Gastroesophageal sphincter (tissue), 4 donors: ENCODE measurements around the gene GATC. TPM values are rescaled to one million over a fixed set of nuclear protein-coding genes. Genes with fewer than 3 reads are reported as not detected.
"Not testable (repeated sequence)": the region's sequence is repeated elsewhere in the genome, so short reads cannot be mapped to it uniquely, and the experiment has no call there.

ENCODE experiments used
- ATAC-seq: fragments of 150-250 bp; one replicate; pipeline ENCODE4 v1.9.1; 2016; ENCODE audit warnings: mild to moderate bottlenecking, moderate library complexity
- H3K27ac ChIP-seq, 4 donors: fragments of 200-600 bp; sonication (generic) in 3 of 4; 1 replicate in 3 of 4; 2 replicates in 1 of 4; pipeline ENCODE4 v1.5.1; 2016 to 2019
- H3K27me3 ChIP-seq: fragments of 200-600 bp; sonication (generic); one replicate; pipeline ENCODE4 v1.5.1; 2019
- H3K36me3 ChIP-seq, 2 donors: fragments of 200-600 bp; sonication (generic); one replicate each; pipeline ENCODE4 v1.5.1; 2019; ENCODE audit warnings: control low read depth in 1 of 2
- H3K4me1 ChIP-seq, 3 donors: fragments of 200-600 bp; sonication (generic); 1 replicate in 2 of 3; 2 replicates in 1 of 3; pipeline ENCODE4 v1.5.1; 2016 to 2019; ENCODE audit warnings: control low read depth in 2 of 3
- H3K4me3 ChIP-seq, 2 donors: fragments of 200-600 bp; sonication (generic); one replicate each; pipeline ENCODE4 v1.5.1; 2019; ENCODE audit warnings: mild to moderate bottlenecking in 1 of 2, moderate library complexity in 1 of 2
- H3K9me3 ChIP-seq, 3 donors: fragments of 200-600 bp; sonication (generic); one replicate each; pipeline ENCODE4 v1.5.1; 2017 to 2019; ENCODE audit warnings: control low read depth in 2 of 3
- EP300 ChIP-seq: sonication (generic); formaldehyde crosslinking; IDR thresholded peaks from one replicate; pipeline ENCODE4 v1.6.1; 2017; ENCODE audit warnings: antibody characterized with exemption, mild to moderate bottlenecking
- POLR2A ChIP-seq, 2 donors: fragments of 450-650 bp; IDR thresholded peaks; one replicate each; pipeline ENCODE4 v1.6.1; 2017; ENCODE audit warnings: antibody characterized with exemption in 2 of 2, mild to moderate bottlenecking in 2 of 2, moderate library complexity in 1 of 2
- POLR2AphosphoS5 ChIP-seq: sonication (generic); formaldehyde crosslinking; IDR thresholded peaks from one replicate; pipeline ENCODE4 v1.6.1; 2017; ENCODE audit warnings: antibody characterized with exemption
- WGBS, 2 donors: methylation state at CpG; one replicate each; pipeline ENCODE4 v1.1.5; 2018; ENCODE audit warnings: low coverage in 1 of 2; 5-methylcytosine and 5-hydroxymethylcytosine counted together
- total RNA-seq, 4 donors: library from RNA; depleted of rRNA; stranded (reverse); fragments of >200 nt; gene quantifications; one replicate each; pipeline ENCODE4 v1.1.0, GENCODE V29; 2016
- TF ChIP-seq, protein P1 (sequence below), 4 experiments: fragments of 200-600 bp in 2 of 4; fragments of 450-650 bp in 2 of 4; sonication (generic) in 1 of 4; IDR thresholded peaks; one replicate each; pipeline ENCODE4 v1.5.1; 2017 to 2019; ENCODE audit warnings: antibody characterized with exemption in 4 of 4, mild to moderate bottlenecking in 2 of 4, moderate library complexity in 2 of 4

GATC gene
- total RNA-seq, 4 donors from 2014 or later = 20.0 to 26.0 (median 23.2) TPM

DNA sequence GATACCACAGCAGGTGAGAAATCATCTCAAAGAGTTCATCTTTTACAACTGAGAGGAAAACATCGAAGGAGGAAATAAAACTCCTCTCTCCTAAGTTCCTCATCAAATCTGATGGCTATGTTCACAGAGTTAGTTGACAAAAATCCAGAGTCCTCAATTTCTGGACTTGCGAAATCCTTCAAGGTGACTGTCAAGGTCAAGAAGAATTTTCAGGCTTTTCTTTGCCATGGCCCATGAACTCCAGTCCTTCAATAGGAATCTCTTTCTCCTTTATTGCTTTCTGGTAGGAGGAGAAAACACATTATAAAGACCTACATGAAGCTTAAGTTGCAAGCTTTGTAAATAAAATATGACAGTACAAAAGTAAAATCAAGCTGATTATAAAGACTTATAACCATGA lies 1.6 kb upstream of the GATC start:
- Histone ChIP-seq H3K36me3 (peaks cover 0 to 53% of the 10 kb centered on the region in 2 donors), H3K27me3 (no peaks in the 10 kb centered on the region), H3K4me1 (peaks cover 3 to 55% (median 14%) of the 10 kb centered on the region in 3 donors), H3K4me3 (no peak overlapping the region), H3K27ac (no peak overlapping the region), H3K9me3 (no peaks in the 10 kb centered on the region)
- TF ChIP-seq EP300 (no peak), POLR2A (IDR thresholded peaks at IDR 0.05) (no peak), POLR2AphosphoS5 (no peak)
- TF ChIP-seq, protein P1, sequence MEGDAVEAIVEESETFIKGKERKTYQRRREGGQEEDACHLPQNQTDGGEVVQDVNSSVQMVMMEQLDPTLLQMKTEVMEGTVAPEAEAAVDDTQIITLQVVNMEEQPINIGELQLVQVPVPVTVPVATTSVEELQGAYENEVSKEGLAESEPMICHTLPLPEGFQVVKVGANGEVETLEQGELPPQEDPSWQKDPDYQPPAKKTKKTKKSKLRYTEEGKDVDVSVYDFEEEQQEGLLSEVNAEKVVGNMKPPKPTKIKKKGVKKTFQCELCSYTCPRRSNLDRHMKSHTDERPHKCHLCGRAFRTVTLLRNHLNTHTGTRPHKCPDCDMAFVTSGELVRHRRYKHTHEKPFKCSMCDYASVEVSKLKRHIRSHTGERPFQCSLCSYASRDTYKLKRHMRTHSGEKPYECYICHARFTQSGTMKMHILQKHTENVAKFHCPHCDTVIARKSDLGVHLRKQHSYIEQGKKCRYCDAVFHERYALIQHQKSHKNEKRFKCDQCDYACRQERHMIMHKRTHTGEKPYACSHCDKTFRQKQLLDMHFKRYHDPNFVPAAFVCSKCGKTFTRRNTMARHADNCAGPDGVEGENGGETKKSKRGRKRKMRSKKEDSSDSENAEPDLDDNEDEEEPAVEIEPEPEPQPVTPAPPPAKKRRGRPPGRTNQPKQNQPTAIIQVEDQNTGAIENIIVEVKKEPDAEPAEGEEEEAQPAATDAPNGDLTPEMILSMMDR (IDR thresholded peaks at IDR 0.05) = no peak
- 83 to 88% methylated on average over 1 to 2 of the region's 2 CpGs for WGBS, 2 donors
- no peak for ATAC-seq

- H3K4me3 ChIP-seq = peak overlapping the region; percentile 88 to 96
- peak overlapping the region; percentile 78 to 94 (median 90) for H3K27ac ChIP-seq
- not testable (repeated sequence) for ATAC-seq, H3K9me3 ChIP-seq, H3K27me3 ChIP-seq
- 0% methylated on average over 9 to 11 of the region's 17 CpGs for WGBS, 2 donors
- H3K36me3 ChIP-seq = peaks cover 0 to 43% of the 10 kb centered on the region in 2 donors
- H3K4me1 ChIP-seq = peaks cover 3 to 50% (median 14%) of the 10 kb centered on the region in 3 donors
Observed at GRCh38 chr12:120446844-120447178, 567 bp downstream of the GATC start.

DNA sequence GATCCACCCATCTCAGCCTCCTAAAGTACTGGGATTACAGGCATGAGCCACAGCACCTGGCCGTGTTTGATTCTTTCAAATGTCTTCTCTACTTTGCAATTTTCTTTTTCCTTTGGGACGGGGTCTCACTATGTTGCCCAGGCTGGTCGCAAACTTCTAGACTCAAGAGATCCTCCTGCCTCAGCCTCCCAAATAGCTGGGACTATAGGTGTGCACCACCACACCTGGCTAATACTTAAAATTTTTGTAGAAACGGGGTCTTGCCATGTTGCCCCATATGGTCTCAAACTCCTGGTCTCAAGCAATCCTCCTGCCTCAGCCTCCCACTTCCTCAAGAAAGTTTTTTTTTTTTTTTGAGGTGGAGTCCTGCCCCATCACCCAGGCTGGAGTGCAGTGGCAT lies 1.7 kb downstream of the GATC start:
- WGBS, 2 donors = 89 to 92% methylated on average over 3 of the region's 4 CpGs
- Histone ChIP-seq H3K4me1 (peaks cover 3 to 50% (median 14%) of the 10 kb centered on the region in 3 donors), H3K4me3 (no peak overlapping the region), H3K27ac (no peak overlapping the region), H3K27me3 (no peaks in the 10 kb centered on the region), H3K36me3 (peaks cover 0 to 43% of the 10 kb centered on the region in 2 donors), H3K9me3 (no peaks in the 10 kb centered on the region)
- no peak for ATAC-seq
- TF ChIP-seq, protein P1 (IDR thresholded peaks at IDR 0.05) = no peak
- TF ChIP-seq POLR2A (IDR thresholded peaks at IDR 0.05) = no peak
- TF ChIP-seq POLR2AphosphoS5 = no peak
- TF ChIP-seq EP300 = no peak

GRCh38 chr12:120452524-120452923 lies 6.3 kb downstream of the GATC start:
- peaks cover 0 to 67% of the 10 kb centered on the region in 2 donors for H3K36me3 ChIP-seq
- WGBS, 2 donors = 58 to 93% methylated on average over 3 of the region's 5 CpGs
- not testable (repeated sequence) for H3K9me3 ChIP-seq, H3K4me3 ChIP-seq, H3K27me3 ChIP-seq, ATAC-seq, H3K27ac ChIP-seq
- peaks cover 0 to 20% (median under 1%) of the 10 kb centered on the region in 3 donors for H3K4me1 ChIP-seq

- no peak overlapping the region for H3K4me3 ChIP-seq
- no peak for ATAC-seq
- no peaks in the 10 kb centered on the region for H3K9me3 ChIP-seq
- TF ChIP-seq POLR2A (IDR thresholded peaks at IDR 0.05) (no peak), EP300 (no peak), POLR2AphosphoS5 (no peak)
- TF ChIP-seq, protein P1 (IDR thresholded peaks at IDR 0.05) = no peak
- H3K27ac ChIP-seq = no peak overlapping the region
- peaks cover 0 to 70% of the 10 kb centered on the region in 2 donors for H3K36me3 ChIP-seq
- WGBS, 2 donors = 86 to 100% methylated on average over 2 to 3 of the region's 3 CpGs
- H3K27me3 ChIP-seq = no peaks in the 10 kb centered on the region
- peaks cover 0 to 14% (median 0%) of the 10 kb centered on the region in 3 donors for H3K4me1 ChIP-seq
Observed at GRCh38 chr12:120453060-120453750, 7.0 kb downstream of the GATC start.

DNA sequence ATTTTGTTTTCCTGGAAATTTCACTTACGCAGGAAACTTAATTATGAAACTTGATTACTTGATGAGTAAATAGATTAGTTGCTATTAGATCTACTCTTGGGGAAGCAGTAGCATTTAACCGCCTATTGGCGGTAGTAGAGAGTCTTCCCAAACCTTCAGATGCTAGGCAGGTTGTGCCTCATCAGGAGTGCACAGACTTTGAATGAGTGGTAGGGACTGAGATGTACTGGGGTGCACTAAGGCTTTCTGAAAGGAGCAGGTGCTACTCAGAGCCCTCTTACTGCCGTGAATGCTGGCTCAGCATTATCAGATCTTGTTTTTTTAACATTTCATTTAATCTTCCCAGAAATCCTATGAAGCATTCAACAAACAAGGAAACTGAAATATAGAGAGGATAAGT lies 7.7 kb downstream of the GATC start:
- ATAC-seq = no peak
- peaks cover 0 to 6% (median 0%) of the 10 kb centered on the region in 3 donors for H3K4me1 ChIP-seq
- no peaks in the 10 kb centered on the region for H3K27me3 ChIP-seq
- no peak for TF ChIP-seq POLR2A (IDR thresholded peaks at IDR 0.05)
- TF ChIP-seq, protein P1 (IDR thresholded peaks at IDR 0.05) = peak; percentile 38 to 44 (median 40)
- no peaks in the 10 kb centered on the region for H3K9me3 ChIP-seq
- H3K36me3 ChIP-seq = peaks cover 0 to 77% of the 10 kb centered on the region in 2 donors
- WGBS, 2 donors = 74 to 91% methylated on average over 3 to 4 of the region's 4 CpGs
- H3K27ac ChIP-seq = no peak overlapping the region
- H3K4me3 ChIP-seq = no peak overlapping the region
